Cerebellar cortex (tissue), 1 donor: ENCODE results near the gene MMP24OS.
A peak's percentile ranks its signal among the peaks of the same experiment; 100 is the strongest.

ENCODE experiments used
- DNase-seq: peaks from one replicate; pipeline ENCODE4 v3.0.0-alpha.2; 2015; ENCODE audit warnings: low spot score

Gene MMP24OS

GRCh38 chr20:35306931-35307517 is 29.1 kb upstream of the MMP24OS start:
- DNase-seq: peak; percentile 85

- no peak for DNase-seq
Observed at GRCh38 chr20:35305682-35306556, 28.0 kb upstream of the MMP24OS start.

- no peak for DNase-seq
Observed at GRCh38 chr20:35304956-35305355, 27.0 kb upstream of the MMP24OS start.

- DNase-seq: peak; percentile 88
Observed at GRCh38 chr20:35303735-35304491, 26.0 kb upstream of the MMP24OS start.

GRCh38 chr20:35303382-35303734 is 25.4 kb upstream of the MMP24OS start:
- DNase-seq: no peak

GRCh38 chr20:35302421-35303335 is 24.8 kb upstream of the MMP24OS start:
- DNase-seq: no peak

- DNase-seq: no peak
Observed at GRCh38 chr20:35301426-35301825, 23.5 kb upstream of the MMP24OS start.

- DNase-seq: no peak
Observed at GRCh38 chr20:35300469-35301262, 22.7 kb upstream of the MMP24OS start.

- DNase-seq: no peak
Observed at GRCh38 chr20:35299780-35300179, 21.9 kb upstream of the MMP24OS start.

GRCh38 chr20:35298264-35298663 is 20.3 kb upstream of the MMP24OS start:
- DNase-seq: no peak

- DNase-seq: no peak
Observed at GRCh38 chr20:35297740-35298139, 19.8 kb upstream of the MMP24OS start.

- DNase-seq: no peak
Observed at GRCh38 chr20:35297155-35297554, 19.2 kb upstream of the MMP24OS start.

- no peak for DNase-seq
Observed at GRCh38 chr20:35296101-35296554, 18.2 kb upstream of the MMP24OS start.

GRCh38 chr20:35295674-35296073 is 17.8 kb upstream of the MMP24OS start:
- no peak for DNase-seq

- DNase-seq: no peak
Observed at GRCh38 chr20:35295058-35295457, 17.1 kb upstream of the MMP24OS start.

GRCh38 chr20:35294293-35294685 is 16.4 kb upstream of the MMP24OS start:
- DNase-seq: no peak

GRCh38 chr20:35293303-35294292 is 15.7 kb upstream of the MMP24OS start:
- DNase-seq: no peak

- no peak for DNase-seq
Observed at GRCh38 chr20:35292504-35293285, 14.8 kb upstream of the MMP24OS start.
